WTC11 (cell line): ENCODE measurements around the gene CDH11. TPM values are rescaled to one million over a fixed set of nuclear protein-coding genes. Genes with fewer than 3 reads are reported as not detected.

Experiments used
- ATAC-seq: fragments of 200-7000 bp; cut with Tn5 transposase; 2 replicates; pipeline ENCODE4 v1.10.0; 2021; ENCODE audit warnings: mild to moderate bottlenecking, moderate library complexity
- CTCF ChIA-PET: fragments of 300-600 bp; sonication (Branson Sonifier 250); formaldehyde crosslinking; loops from one replicate; lab custom pipeline; 2021; ENCODE audit warnings: antibody characterized with exemption; lab: Charles Lee
- POLR2A ChIA-PET: fragments of 350-600 bp; sonication (Branson Sonifier 250); formaldehyde crosslinking; loops from one replicate; lab custom pipeline; 2021; ENCODE audit warnings: antibody characterized with exemption; lab: Charles Lee
- DNase-seq: peaks from one replicate; pipeline ENCODE4 v3.0.0; 2021; ENCODE audit warnings: low spot score
- H3K27ac Mint-ChIP-seq: 2 replicates; pipeline ENCODE4 v1.8.0; 2021; ENCODE audit warnings: mixed read lengths
- H3K27me3 Mint-ChIP-seq: 2 replicates; pipeline ENCODE4 v1.8.0; 2021; ENCODE audit warnings: low read depth, mild to moderate bottlenecking, moderate library complexity, mixed read lengths
- H3K36me3 Mint-ChIP-seq: 2 replicates; pipeline ENCODE4 v1.8.0; 2021; ENCODE audit warnings: mixed read lengths
- H3K4me1 Mint-ChIP-seq: 2 replicates; pipeline ENCODE4 v1.8.0; 2022; ENCODE audit warnings: mixed read lengths
- H3K4me3 Mint-ChIP-seq: 2 replicates; pipeline ENCODE4 v1.8.0; 2021; ENCODE audit warnings: mild to moderate bottlenecking, moderate library complexity, mixed read lengths
- H3K9me3 Mint-ChIP-seq: 2 replicates; pipeline ENCODE4 v1.8.0; 2021; ENCODE audit warnings: mixed read lengths
- CBFB ChIP-seq: sonication (generic); formaldehyde crosslinking; IDR thresholded peaks from 2 replicates; pipeline ENCODE4 v1.8.1; 2022; ENCODE audit warnings: mild to moderate bottlenecking, low read depth, missing genetic modification reagents
- CDX4 ChIP-seq: fragments of 250-450 bp; sonication (Bioruptor Pico); IDR thresholded peaks from 2 replicates; pipeline ENCODE4 v1.9.0; 2021; ENCODE audit warnings: moderate library complexity, mild to moderate bottlenecking, inconsistent platforms, borderline replicate concordance
- FOXK1 ChIP-seq: sonication (generic); formaldehyde crosslinking; IDR thresholded peaks from 2 replicates; pipeline ENCODE4 v1.8.0; 2022; ENCODE audit warnings: mild to moderate bottlenecking, moderate library complexity, missing genetic modification reagents
- GABPB1 ChIP-seq: sonication (generic); formaldehyde crosslinking; IDR thresholded peaks from 2 replicates; pipeline ENCODE4 v1.8.1; 2023; ENCODE audit warnings: mild to moderate bottlenecking, missing genetic modification reagents
- GTF2I ChIP-seq: fragments of 250-450 bp; sonication (Bioruptor Pico); conservative IDR thresholded peaks from 2 replicates; pipeline ENCODE4 v1.4.0; 2021; ENCODE audit warnings: mild to moderate bottlenecking
- KAT7 ChIP-seq: sonication (generic); formaldehyde crosslinking; IDR thresholded peaks from 2 replicates; pipeline ENCODE4 v1.8.1; 2023; ENCODE audit warnings: missing genetic modification reagents, mild to moderate bottlenecking, borderline replicate concordance
- MYBL2 ChIP-seq: sonication (generic); formaldehyde crosslinking; IDR thresholded peaks from 2 replicates; pipeline ENCODE4 v1.8.1; 2023; ENCODE audit warnings: mild to moderate bottlenecking, moderate library complexity, missing genetic modification reagents
- OVOL2 ChIP-seq: fragments of 250-450 bp; sonication (Bioruptor Pico); IDR thresholded peaks from 2 replicates; pipeline ENCODE4 v1.9.0; 2021; ENCODE audit warnings: mild to moderate bottlenecking, borderline replicate concordance
- RELA ChIP-seq: sonication (generic); formaldehyde crosslinking; IDR thresholded peaks from 2 replicates; pipeline ENCODE4 v1.8.1; 2022; ENCODE audit warnings: missing genetic modification reagents, mild to moderate bottlenecking, borderline replicate concordance
- RORB ChIP-seq: fragments of 250-450 bp; sonication (Bioruptor Pico); IDR thresholded peaks from 2 replicates; pipeline ENCODE4 v1.9.0; 2021; ENCODE audit warnings: mild to moderate bottlenecking
- SOX15 ChIP-seq: fragments of 250-450 bp; sonication (Bioruptor Pico); IDR thresholded peaks from 2 replicates; pipeline ENCODE4 v1.9.0; 2021; ENCODE audit warnings: mild to moderate bottlenecking
- TEAD1 ChIP-seq: sonication (generic); formaldehyde crosslinking; IDR thresholded peaks from 2 replicates; pipeline ENCODE4 v1.8.0; 2022; ENCODE audit warnings: mild to moderate bottlenecking, missing genetic modification reagents
- ZNF219 ChIP-seq: sonication (generic); formaldehyde crosslinking; IDR thresholded peaks from 2 replicates; pipeline ENCODE4 v1.8.0; 2023; ENCODE audit warnings: missing genetic modification reagents, mild to moderate bottlenecking, borderline replicate concordance
- ZNF416 ChIP-seq: fragments of 250-450 bp; sonication (Bioruptor Pico); IDR thresholded peaks from 2 replicates; pipeline ENCODE4 v1.9.0; 2021; ENCODE audit warnings: mild to moderate bottlenecking, inconsistent platforms
- total RNA-seq: library from RNA; stranded (reverse); gene quantifications from 3 replicates; pipeline ENCODE4 v1.2.3, GENCODE V29; 2021
- TF ChIP-seq, protein P1 (sequence below): sonication (generic); formaldehyde crosslinking; IDR thresholded peaks from 2 replicates; pipeline ENCODE4 v1.8.1; 2023; ENCODE audit warnings: mild to moderate bottlenecking, missing genetic modification reagents, borderline replicate concordance
- TF ChIP-seq, protein P2 (sequence below): fragments of 200-600 bp; IDR thresholded peaks from 2 replicates; pipeline ENCODE4 v1.8.0; 2022; ENCODE audit warnings: antibody characterized with exemption
- TF ChIP-seq, protein P3 (sequence below): sonication (generic); formaldehyde crosslinking; IDR thresholded peaks from 2 replicates; pipeline ENCODE4 v1.8.0; 2022; ENCODE audit warnings: mild to moderate bottlenecking, missing genetic modification reagents

The CDH11 gene
- total RNA-seq, 1 experiment from 2014 or later = 11.6 TPM

DNA sequence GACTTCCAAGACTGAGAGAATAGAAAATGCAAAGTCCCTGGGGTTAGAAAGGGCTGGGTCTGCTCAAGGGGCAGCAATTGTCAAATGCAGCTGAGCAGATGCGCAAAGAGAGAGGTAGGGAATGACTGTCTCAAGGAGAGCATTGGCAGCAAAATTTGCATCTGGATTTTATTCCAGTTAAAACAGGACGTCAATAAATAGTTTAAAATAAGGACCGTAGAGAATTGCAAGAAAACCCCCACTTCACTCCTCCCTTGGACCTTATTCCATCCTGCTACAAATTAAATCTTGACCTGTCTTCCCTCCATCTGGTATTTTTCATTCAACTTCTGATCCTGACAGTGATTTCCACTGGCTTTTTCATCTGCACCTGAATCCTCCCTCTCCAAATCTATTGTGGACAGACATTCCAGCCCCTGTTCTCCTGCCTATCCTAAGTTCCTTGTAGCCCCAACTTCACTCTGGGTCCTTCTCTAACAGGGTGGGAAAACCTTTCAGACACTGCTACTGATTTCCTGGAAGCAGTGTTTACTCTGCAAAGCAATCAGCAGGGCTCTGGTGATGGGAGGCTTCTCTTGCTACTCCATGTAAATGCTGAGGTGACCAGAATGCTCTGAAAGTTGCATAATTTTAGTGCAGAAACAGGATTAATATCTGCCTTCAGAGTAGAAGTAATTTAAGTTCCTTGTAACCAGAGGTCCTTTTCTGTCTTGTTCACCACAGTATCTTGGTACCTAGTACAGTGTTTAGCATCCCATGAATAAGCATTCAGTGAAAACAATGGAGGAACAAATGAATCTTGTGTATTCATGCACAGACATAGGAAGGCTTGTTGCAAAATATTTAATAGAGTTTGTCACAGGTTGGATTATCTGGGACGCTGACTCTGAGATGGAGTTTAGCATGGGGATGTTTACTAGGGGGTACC, 79.2 kb downstream of the CDH11 start:
- H3K27ac Mint-ChIP-seq = no peak overlapping the region
- CTCF ChIA-PET = no interaction called here
- TF ChIP-seq TEAD1 (CRISPR knock-in tag) (no peak), RORB (CRISPR knock-in tag) (no peak), GTF2I (CRISPR knock-in tag) (no peak), SOX15 (CRISPR knock-in tag) (no peak), GABPB1 (CRISPR knock-in tag) (no peak), OVOL2 (CRISPR knock-in tag) (no peak), KAT7 (CRISPR knock-in tag) (no peak), MYBL2 (CRISPR knock-in tag) (no peak), FOXK1 (CRISPR knock-in tag) (no peak), ZNF219 (CRISPR knock-in tag) (no peak), CBFB (CRISPR knock-in tag) (no peak), ZNF416 (CRISPR knock-in tag) (no peak), RELA (CRISPR knock-in tag) (no peak)
- TF ChIP-seq, protein P1, sequence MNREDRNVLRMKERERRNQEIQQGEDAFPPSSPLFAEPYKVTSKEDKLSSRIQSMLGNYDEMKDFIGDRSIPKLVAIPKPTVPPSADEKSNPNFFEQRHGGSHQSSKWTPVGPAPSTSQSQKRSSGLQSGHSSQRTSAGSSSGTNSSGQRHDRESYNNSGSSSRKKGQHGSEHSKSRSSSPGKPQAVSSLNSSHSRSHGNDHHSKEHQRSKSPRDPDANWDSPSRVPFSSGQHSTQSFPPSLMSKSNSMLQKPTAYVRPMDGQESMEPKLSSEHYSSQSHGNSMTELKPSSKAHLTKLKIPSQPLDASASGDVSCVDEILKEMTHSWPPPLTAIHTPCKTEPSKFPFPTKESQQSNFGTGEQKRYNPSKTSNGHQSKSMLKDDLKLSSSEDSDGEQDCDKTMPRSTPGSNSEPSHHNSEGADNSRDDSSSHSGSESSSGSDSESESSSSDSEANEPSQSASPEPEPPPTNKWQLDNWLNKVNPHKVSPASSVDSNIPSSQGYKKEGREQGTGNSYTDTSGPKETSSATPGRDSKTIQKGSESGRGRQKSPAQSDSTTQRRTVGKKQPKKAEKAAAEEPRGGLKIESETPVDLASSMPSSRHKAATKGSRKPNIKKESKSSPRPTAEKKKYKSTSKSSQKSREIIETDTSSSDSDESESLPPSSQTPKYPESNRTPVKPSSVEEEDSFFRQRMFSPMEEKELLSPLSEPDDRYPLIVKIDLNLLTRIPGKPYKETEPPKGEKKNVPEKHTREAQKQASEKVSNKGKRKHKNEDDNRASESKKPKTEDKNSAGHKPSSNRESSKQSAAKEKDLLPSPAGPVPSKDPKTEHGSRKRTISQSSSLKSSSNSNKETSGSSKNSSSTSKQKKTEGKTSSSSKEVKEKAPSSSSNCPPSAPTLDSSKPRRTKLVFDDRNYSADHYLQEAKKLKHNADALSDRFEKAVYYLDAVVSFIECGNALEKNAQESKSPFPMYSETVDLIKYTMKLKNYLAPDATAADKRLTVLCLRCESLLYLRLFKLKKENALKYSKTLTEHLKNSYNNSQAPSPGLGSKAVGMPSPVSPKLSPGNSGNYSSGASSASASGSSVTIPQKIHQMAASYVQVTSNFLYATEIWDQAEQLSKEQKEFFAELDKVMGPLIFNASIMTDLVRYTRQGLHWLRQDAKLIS (CRISPR knock-in tag) = no peak
- TF ChIP-seq, protein P2, sequence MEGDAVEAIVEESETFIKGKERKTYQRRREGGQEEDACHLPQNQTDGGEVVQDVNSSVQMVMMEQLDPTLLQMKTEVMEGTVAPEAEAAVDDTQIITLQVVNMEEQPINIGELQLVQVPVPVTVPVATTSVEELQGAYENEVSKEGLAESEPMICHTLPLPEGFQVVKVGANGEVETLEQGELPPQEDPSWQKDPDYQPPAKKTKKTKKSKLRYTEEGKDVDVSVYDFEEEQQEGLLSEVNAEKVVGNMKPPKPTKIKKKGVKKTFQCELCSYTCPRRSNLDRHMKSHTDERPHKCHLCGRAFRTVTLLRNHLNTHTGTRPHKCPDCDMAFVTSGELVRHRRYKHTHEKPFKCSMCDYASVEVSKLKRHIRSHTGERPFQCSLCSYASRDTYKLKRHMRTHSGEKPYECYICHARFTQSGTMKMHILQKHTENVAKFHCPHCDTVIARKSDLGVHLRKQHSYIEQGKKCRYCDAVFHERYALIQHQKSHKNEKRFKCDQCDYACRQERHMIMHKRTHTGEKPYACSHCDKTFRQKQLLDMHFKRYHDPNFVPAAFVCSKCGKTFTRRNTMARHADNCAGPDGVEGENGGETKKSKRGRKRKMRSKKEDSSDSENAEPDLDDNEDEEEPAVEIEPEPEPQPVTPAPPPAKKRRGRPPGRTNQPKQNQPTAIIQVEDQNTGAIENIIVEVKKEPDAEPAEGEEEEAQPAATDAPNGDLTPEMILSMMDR = no peak
- TF ChIP-seq, protein P3, sequence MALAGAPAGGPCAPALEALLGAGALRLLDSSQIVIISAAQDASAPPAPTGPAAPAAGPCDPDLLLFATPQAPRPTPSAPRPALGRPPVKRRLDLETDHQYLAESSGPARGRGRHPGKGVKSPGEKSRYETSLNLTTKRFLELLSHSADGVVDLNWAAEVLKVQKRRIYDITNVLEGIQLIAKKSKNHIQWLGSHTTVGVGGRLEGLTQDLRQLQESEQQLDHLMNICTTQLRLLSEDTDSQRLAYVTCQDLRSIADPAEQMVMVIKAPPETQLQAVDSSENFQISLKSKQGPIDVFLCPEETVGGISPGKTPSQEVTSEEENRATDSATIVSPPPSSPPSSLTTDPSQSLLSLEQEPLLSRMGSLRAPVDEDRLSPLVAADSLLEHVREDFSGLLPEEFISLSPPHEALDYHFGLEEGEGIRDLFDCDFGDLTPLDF (CRISPR knock-in tag) = no peak
- H3K27me3 Mint-ChIP-seq = no peaks in the 10 kb centered on the region
- no peak overlapping the region for H3K4me3 Mint-ChIP-seq
- peaks cover 22% of the 10 kb centered on the region for H3K4me1 Mint-ChIP-seq
- ATAC-seq (no peak), DNase-seq (no peak)
- H3K36me3 Mint-ChIP-seq = 0 out of 2 replicates have a peak, but pooled peaks cover 4% of the 10 kb centered on the region
- POLR2A ChIA-PET = no interaction called here
- H3K9me3 Mint-ChIP-seq = peaks cover 10% of the 10 kb centered on the region; the same call in 1 of the 2 replicates

GRCh38 chr16:65041667-65042066, 80.2 kb downstream of the CDH11 start:
- POLR2A ChIA-PET = no interaction called here
- Mint-ChIP-seq H3K36me3 (0 out of 2 replicates have a peak, but pooled peaks cover 4% of the 10 kb centered on the region), H3K4me1 (peaks cover 25% of the 10 kb centered on the region), H3K27me3 (no peaks in the 10 kb centered on the region; the same call in 1 of the 2 replicates), H3K9me3 (peaks cover 10% of the 10 kb centered on the region; the same call in 1 of the 2 replicates), H3K27ac (no peak overlapping the region), H3K4me3 (no peak overlapping the region)
- CTCF ChIA-PET = no interaction called here
- DNase-seq (no peak), ATAC-seq (no peak)
- TF ChIP-seq CDX4 (CRISPR knock-in tag) = no peak
